ENCODE data around the gene KIT. TPM values are rescaled to one million over a fixed set of nuclear protein-coding genes. Genes with fewer than 3 reads are reported as not detected.

Gene KIT
- total RNA-seq, 1 experiment from 2014 or later, result not detected

- in situ Hi-C loops (cut with HindIII; ENCODE audit: low sequenced_read_pairs), result no loop called here
- no peak for DNase-seq (ENCODE audit: low spot score)
Observed at GRCh38 chr4:54659313-54659712, 1.6 kb downstream of the KIT start.

GRCh38 chr4:54659749-54660535, 2.2 kb downstream of the KIT start:
- DNase-seq (ENCODE audit: low spot score), result no peak
- in situ Hi-C loops (cut with HindIII; ENCODE audit: low sequenced_read_pairs), result no loop called here

- no peak for DNase-seq (ENCODE audit: low spot score)
- in situ Hi-C loops (cut with HindIII; ENCODE audit: low sequenced_read_pairs), result no loop called here
Observed at GRCh38 chr4:54660591-54660990, 2.8 kb downstream of the KIT start.

- DNase-seq (ENCODE audit: low spot score), result no peak
- in situ Hi-C loops (cut with HindIII; ENCODE audit: low sequenced_read_pairs), result no loop called here
Observed at GRCh38 chr4:54661169-54661568, 3.4 kb downstream of the KIT start.

GRCh38 chr4:54661686-54662085, 3.9 kb downstream of the KIT start:
- DNase-seq (ENCODE audit: low spot score), result no peak
- in situ Hi-C loops (cut with HindIII; ENCODE audit: low sequenced_read_pairs), result no loop called here

- in situ Hi-C loops (cut with HindIII; ENCODE audit: low sequenced_read_pairs), result no loop called here
Observed at GRCh38 chr4:54662123-54662522, 4.4 kb downstream of the KIT start.

GRCh38 chr4:54662901-54663585, 5.3 kb downstream of the KIT start:
- in situ Hi-C loops (cut with HindIII; ENCODE audit: low sequenced_read_pairs), result no loop called here
- DNase-seq (ENCODE audit: low spot score), result no peak

More at GRCh38 chr4:54662123-54662522, 4.4 kb downstream of the KIT start:
- no peak for DNase-seq (ENCODE audit: low spot score)

- DNase-seq (ENCODE audit: low spot score), result no peak
- in situ Hi-C loops (cut with HindIII; ENCODE audit: low sequenced_read_pairs), result no loop called here
Observed at GRCh38 chr4:54664400-54664799, 6.6 kb downstream of the KIT start.

- in situ Hi-C loops (cut with HindIII; ENCODE audit: low sequenced_read_pairs), result no loop called here
- no peak for DNase-seq (ENCODE audit: low spot score)
Observed at GRCh38 chr4:54668014-54668611, 10.4 kb downstream of the KIT start.

- no peak for DNase-seq (ENCODE audit: low spot score)
- in situ Hi-C loops (cut with HindIII; ENCODE audit: low sequenced_read_pairs), result no loop called here
Observed at GRCh38 chr4:54669831-54670230, 12.1 kb downstream of the KIT start.

GRCh38 chr4:54675721-54676461, 18.1 kb downstream of the KIT start:
- no peak for DNase-seq (ENCODE audit: low spot score)
- in situ Hi-C loops (cut with HindIII; ENCODE audit: low sequenced_read_pairs), result no loop called here

- in situ Hi-C loops (cut with HindIII; ENCODE audit: low sequenced_read_pairs), result no loop called here
- DNase-seq (ENCODE audit: low spot score), result no peak
Observed at GRCh38 chr4:54676658-54677057, 18.9 kb downstream of the KIT start.

GRCh38 chr4:54677416-54677815, 19.7 kb downstream of the KIT start:
- no peak for DNase-seq (ENCODE audit: low spot score)
- in situ Hi-C loops (cut with HindIII; ENCODE audit: low sequenced_read_pairs), result no loop called here

GRCh38 chr4:54677853-54678650, 20.3 kb downstream of the KIT start:
- in situ Hi-C loops (cut with HindIII; ENCODE audit: low sequenced_read_pairs), result no loop called here
- no peak for DNase-seq (ENCODE audit: low spot score)

GRCh38 chr4:54678826-54679225, 21.1 kb downstream of the KIT start:
- DNase-seq (ENCODE audit: low spot score), result no peak
- in situ Hi-C loops (cut with HindIII; ENCODE audit: low sequenced_read_pairs), result no loop called here

- DNase-seq (ENCODE audit: low spot score), result no peak
- in situ Hi-C loops (cut with HindIII; ENCODE audit: low sequenced_read_pairs), result no loop called here
Observed at GRCh38 chr4:54679813-54680212, 22.1 kb downstream of the KIT start.

- no peak for DNase-seq (ENCODE audit: low spot score)
- in situ Hi-C loops (cut with HindIII; ENCODE audit: low sequenced_read_pairs), result no loop called here
Observed at GRCh38 chr4:54683616-54684346, 26.0 kb downstream of the KIT start.

- in situ Hi-C loops (cut with HindIII; ENCODE audit: low sequenced_read_pairs), result no loop called here
- no peak for DNase-seq (ENCODE audit: low spot score)
Observed at GRCh38 chr4:54685810-54686209, 28.1 kb downstream of the KIT start.
